ENCODE results near the gene IZUMO1. TPM values are rescaled to one million over a fixed set of nuclear protein-coding genes. Genes with fewer than 3 reads are reported as not detected.

IZUMO1 gene
- total and polyA plus RNA-seq, 9 of the 15 experiments (the other 6 are each of a cell fraction or from before 2014, with no cell fraction given) = 0.14 to 2.1 (median 0.73) TPM

GRCh38 chr19:48768994-48769713 is 22.4 kb upstream of the IZUMO1 start:
- H3K27me3 ChIP-seq (ENCODE audit: control insufficient read depth in 2 of 2, insufficient read depth in 2 of 2, low read length in 2 of 2) = no peaks in the 10 kb centered on the region
- CTCF ChIA-PET (ENCODE audit: low intra/inter-chr PET ratio) = no interaction called here
- TF ChIP-seq ZC3H8 (IDR thresholded peaks at IDR 0.05) (no peak), HMGN3 (IDR thresholded peaks at IDR 0.05; ENCODE audit: borderline replicate concordance, extremely low read depth, insufficient read length, low read depth, low read length) (no peak), ZNF263 (CRISPR knock-in tag; IDR thresholded peaks at IDR 0.05; ENCODE audit: borderline replicate concordance) (no peak), ZNF217 (CRISPR knock-in tag; IDR thresholded peaks at IDR 0.05) (no peak), RNF2 (IDR thresholded peaks at IDR 0.05) (no peak), ZNF764 (CRISPR knock-in tag; IDR thresholded peaks at IDR 0.05; ENCODE audit: low read depth) (no peak), HOXB6 (CRISPR knock-in tag; IDR thresholded peaks at IDR 0.05; ENCODE audit: borderline replicate concordance) (no peak), SPI1 (IDR thresholded peaks at IDR 0.05; ENCODE audit: borderline replicate concordance, low read depth, low read length) (peak; percentile 90)
- TF ChIP-seq, protein P1, sequence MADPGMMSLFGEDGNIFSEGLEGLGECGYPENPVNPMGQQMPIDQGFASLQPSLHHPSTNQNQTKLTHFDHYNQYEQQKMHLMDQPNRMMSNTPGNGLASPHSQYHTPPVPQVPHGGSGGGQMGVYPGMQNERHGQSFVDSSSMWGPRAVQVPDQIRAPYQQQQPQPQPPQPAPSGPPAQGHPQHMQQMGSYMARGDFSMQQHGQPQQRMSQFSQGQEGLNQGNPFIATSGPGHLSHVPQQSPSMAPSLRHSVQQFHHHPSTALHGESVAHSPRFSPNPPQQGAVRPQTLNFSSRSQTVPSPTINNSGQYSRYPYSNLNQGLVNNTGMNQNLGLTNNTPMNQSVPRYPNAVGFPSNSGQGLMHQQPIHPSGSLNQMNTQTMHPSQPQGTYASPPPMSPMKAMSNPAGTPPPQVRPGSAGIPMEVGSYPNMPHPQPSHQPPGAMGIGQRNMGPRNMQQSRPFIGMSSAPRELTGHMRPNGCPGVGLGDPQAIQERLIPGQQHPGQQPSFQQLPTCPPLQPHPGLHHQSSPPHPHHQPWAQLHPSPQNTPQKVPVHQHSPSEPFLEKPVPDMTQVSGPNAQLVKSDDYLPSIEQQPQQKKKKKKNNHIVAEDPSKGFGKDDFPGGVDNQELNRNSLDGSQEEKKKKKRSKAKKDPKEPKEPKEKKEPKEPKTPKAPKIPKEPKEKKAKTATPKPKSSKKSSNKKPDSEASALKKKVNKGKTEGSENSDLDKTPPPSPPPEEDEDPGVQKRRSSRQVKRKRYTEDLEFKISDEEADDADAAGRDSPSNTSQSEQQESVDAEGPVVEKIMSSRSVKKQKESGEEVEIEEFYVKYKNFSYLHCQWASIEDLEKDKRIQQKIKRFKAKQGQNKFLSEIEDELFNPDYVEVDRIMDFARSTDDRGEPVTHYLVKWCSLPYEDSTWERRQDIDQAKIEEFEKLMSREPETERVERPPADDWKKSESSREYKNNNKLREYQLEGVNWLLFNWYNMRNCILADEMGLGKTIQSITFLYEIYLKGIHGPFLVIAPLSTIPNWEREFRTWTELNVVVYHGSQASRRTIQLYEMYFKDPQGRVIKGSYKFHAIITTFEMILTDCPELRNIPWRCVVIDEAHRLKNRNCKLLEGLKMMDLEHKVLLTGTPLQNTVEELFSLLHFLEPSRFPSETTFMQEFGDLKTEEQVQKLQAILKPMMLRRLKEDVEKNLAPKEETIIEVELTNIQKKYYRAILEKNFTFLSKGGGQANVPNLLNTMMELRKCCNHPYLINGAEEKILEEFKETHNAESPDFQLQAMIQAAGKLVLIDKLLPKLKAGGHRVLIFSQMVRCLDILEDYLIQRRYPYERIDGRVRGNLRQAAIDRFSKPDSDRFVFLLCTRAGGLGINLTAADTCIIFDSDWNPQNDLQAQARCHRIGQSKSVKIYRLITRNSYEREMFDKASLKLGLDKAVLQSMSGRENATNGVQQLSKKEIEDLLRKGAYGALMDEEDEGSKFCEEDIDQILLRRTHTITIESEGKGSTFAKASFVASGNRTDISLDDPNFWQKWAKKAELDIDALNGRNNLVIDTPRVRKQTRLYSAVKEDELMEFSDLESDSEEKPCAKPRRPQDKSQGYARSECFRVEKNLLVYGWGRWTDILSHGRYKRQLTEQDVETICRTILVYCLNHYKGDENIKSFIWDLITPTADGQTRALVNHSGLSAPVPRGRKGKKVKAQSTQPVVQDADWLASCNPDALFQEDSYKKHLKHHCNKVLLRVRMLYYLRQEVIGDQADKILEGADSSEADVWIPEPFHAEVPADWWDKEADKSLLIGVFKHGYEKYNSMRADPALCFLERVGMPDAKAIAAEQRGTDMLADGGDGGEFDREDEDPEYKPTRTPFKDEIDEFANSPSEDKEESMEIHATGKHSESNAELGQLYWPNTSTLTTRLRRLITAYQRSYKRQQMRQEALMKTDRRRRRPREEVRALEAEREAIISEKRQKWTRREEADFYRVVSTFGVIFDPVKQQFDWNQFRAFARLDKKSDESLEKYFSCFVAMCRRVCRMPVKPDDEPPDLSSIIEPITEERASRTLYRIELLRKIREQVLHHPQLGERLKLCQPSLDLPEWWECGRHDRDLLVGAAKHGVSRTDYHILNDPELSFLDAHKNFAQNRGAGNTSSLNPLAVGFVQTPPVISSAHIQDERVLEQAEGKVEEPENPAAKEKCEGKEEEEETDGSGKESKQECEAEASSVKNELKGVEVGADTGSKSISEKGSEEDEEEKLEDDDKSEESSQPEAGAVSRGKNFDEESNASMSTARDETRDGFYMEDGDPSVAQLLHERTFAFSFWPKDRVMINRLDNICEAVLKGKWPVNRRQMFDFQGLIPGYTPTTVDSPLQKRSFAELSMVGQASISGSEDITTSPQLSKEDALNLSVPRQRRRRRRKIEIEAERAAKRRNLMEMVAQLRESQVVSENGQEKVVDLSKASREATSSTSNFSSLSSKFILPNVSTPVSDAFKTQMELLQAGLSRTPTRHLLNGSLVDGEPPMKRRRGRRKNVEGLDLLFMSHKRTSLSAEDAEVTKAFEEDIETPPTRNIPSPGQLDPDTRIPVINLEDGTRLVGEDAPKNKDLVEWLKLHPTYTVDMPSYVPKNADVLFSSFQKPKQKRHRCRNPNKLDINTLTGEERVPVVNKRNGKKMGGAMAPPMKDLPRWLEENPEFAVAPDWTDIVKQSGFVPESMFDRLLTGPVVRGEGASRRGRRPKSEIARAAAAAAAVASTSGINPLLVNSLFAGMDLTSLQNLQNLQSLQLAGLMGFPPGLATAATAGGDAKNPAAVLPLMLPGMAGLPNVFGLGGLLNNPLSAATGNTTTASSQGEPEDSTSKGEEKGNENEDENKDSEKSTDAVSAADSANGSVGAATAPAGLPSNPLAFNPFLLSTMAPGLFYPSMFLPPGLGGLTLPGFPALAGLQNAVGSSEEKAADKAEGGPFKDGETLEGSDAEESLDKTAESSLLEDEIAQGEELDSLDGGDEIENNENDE (IDR thresholded peaks at IDR 0.05; ENCODE audit: low read depth, low read length) = no peak
- TF ChIP-seq, protein P2, sequence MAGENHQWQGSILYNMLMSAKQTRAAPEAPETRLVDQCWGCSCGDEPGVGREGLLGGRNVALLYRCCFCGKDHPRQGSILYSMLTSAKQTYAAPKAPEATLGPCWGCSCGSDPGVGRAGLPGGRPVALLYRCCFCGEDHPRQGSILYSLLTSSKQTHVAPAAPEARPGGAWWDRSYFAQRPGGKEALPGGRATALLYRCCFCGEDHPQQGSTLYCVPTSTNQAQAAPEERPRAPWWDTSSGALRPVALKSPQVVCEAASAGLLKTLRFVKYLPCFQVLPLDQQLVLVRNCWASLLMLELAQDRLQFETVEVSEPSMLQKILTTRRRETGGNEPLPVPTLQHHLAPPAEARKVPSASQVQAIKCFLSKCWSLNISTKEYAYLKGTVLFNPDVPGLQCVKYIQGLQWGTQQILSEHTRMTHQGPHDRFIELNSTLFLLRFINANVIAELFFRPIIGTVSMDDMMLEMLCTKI (IDR thresholded peaks at IDR 0.05; ENCODE audit: partially characterized antibody) = no peak

More at GRCh38 chr19:48768994-48769713, 22.4 kb upstream of the IZUMO1 start:
- no peak for ATAC-seq
- Histone ChIP-seq H3K4me1 (replicated peaks in 1 of 2; ENCODE audit: control insufficient read depth in 2 of 2, insufficient read depth in 2 of 2, low read length in 2 of 2) (peaks cover 5 to 26% of the 10 kb centered on the region in 2 experiments; a peak in 4 of 5 replicates), H3K9ac (ENCODE audit: insufficient read depth in 1 of 2, low read depth in 2 of 2, low read length in 2 of 2) (no peak overlapping the region), H3K9me1 (ENCODE audit: control insufficient read depth, insufficient read depth, low read length) (no peaks in the 10 kb centered on the region), H3K79me2 (ENCODE audit: control insufficient read depth, insufficient read depth, low read length) (no peaks in the 10 kb centered on the region), H4K20me1 (replicated peaks; ENCODE audit: control insufficient read depth, insufficient read depth, low read length) (no peaks in the 10 kb centered on the region), H3K9me3 (replicated peaks; ENCODE audit: control insufficient read depth, insufficient read depth, low read depth, low read length) (no peaks in the 10 kb centered on the region), H3K4me3 (no peak overlapping the region), H3K27ac (ENCODE audit: extremely low read depth, low read depth, low read length) (no peak overlapping the region), H3K36me3 (ENCODE audit: control insufficient read depth, insufficient read depth, low read length) (no peaks in the 10 kb centered on the region), H2AFZ (ENCODE audit: low read depth, low read length) (0 out of 2 replicates have a peak overlapping the region, but pooled peaks have one; percentile 6), H3K4me2 (ENCODE audit: insufficient read depth, low read length) (no peak overlapping the region)
- in situ Hi-C loops (cut with MboI) = no loop called here
- POLR2A ChIA-PET = interaction anchor here (0.6 to 1.6 kb wide), 2 partner anchors 13 to 196 kb away, joined by 3 read pairs; no protein-coding TSS in a partner anchor
- DNase-seq (ENCODE audit: extremely low read depth in 1 of 4, low spot score in 3 of 4) = no peak
- intact Hi-C loops (cut with micrococcal nuclease) = no loop called here
- no peak for FAIRE-seq
- 47% methylated on average over 11 of the region's 11 CpGs for WGBS (ENCODE audit: insufficient coverage, low coverage, missing lambda C conversion rate)
- BruUV-seq (replicated peaks) = no TSS peak
